H9 (cell line): ENCODE results near the gene MRPL18. TPM values are rescaled to one million over a fixed set of nuclear protein-coding genes. Genes with fewer than 3 reads are reported as not detected.

ENCODE experiments used
- DNase-seq: peaks from one replicate; pipeline ENCODE4 v3.0.0-alpha.2; 2017
- H2AFZ ChIP-seq: one replicate; pipeline ENCODE4 v1.6.1; 2013; ENCODE audit warnings: mild to moderate bottlenecking, low read length, control low read depth, moderate library complexity
- H2AK5ac ChIP-seq: 2 replicates; pipeline ENCODE4 v1.6.1; 2013; ENCODE audit warnings: low read length, control low read depth, mixed read lengths; ENCODE audit not compliant: insufficient read length
- H2BK120ac ChIP-seq: one replicate; pipeline ENCODE4 v1.6.1; 2013; ENCODE audit warnings: low read depth, mild to moderate bottlenecking, low read length, control low read depth, inconsistent platforms; ENCODE audit not compliant: poor library complexity, severe bottlenecking
- H2BK12ac ChIP-seq: 2 replicates; pipeline ENCODE4 v1.6.1; 2013; ENCODE audit warnings: low read length, control low read depth, mixed read lengths, low read depth; ENCODE audit not compliant: insufficient read length
- H2BK15ac ChIP-seq: 2 replicates; pipeline ENCODE4 v1.6.1; 2013; ENCODE audit warnings: low read depth, low read length, control low read depth
- H2BK20ac ChIP-seq: one replicate; pipeline ENCODE4 v1.6.1; 2013; ENCODE audit warnings: low read depth, mild to moderate bottlenecking, low read length, control low read depth, inconsistent platforms; ENCODE audit not compliant: poor library complexity, severe bottlenecking
- H2BK5ac ChIP-seq: 2 replicates; pipeline ENCODE4 v1.6.1; 2013; ENCODE audit warnings: low read length, control low read depth, mixed read lengths; ENCODE audit not compliant: insufficient read length
- H3K14ac ChIP-seq: 2 replicates; pipeline ENCODE4 v1.6.1; 2013; ENCODE audit warnings: low read length, control low read depth; ENCODE audit not compliant: insufficient read depth
- H3K18ac ChIP-seq: 2 replicates; pipeline ENCODE4 v1.6.1; 2013; ENCODE audit warnings: low read depth, mild to moderate bottlenecking, mixed read lengths, low read length, control low read depth; ENCODE audit not compliant: insufficient read length
- H3K23ac ChIP-seq: 2 replicates; pipeline ENCODE4 v1.6.1; 2013; ENCODE audit warnings: low read length, control low read depth, mixed read lengths, low read depth; ENCODE audit not compliant: insufficient read length
- H3K23me2 ChIP-seq: 2 replicates; pipeline ENCODE4 v1.6.1; 2013; ENCODE audit warnings: low read depth, mild to moderate bottlenecking, mixed read lengths, low read length, control low read depth; ENCODE audit not compliant: insufficient read length, poor library complexity, severe bottlenecking
- H3K27ac ChIP-seq: 2 replicates; pipeline ENCODE4 v1.5.1; 2013; ENCODE audit warnings: low read length, control low read depth, mixed read lengths, low read depth; ENCODE audit not compliant: insufficient read length
- H3K27me3 ChIP-seq: 2 replicates; pipeline ENCODE4 v1.6.1; 2013; ENCODE audit warnings: low read length, control low read depth, inconsistent platforms; ENCODE audit not compliant: insufficient read depth
- H3K4ac ChIP-seq: 2 replicates; pipeline ENCODE4 v1.6.1; 2013; ENCODE audit warnings: low read depth, mild to moderate bottlenecking, control low read depth, inconsistent platforms, low read length, moderate library complexity
- H3K4me1 ChIP-seq: 2 replicates; pipeline ENCODE4 v1.6.1; 2013; ENCODE audit warnings: low read length, control low read depth, inconsistent platforms; ENCODE audit not compliant: insufficient read depth
- H3K4me2 ChIP-seq: 2 replicates; pipeline ENCODE4 v1.6.1; 2013; ENCODE audit warnings: low read length, control low read depth, mixed read lengths; ENCODE audit not compliant: insufficient read length, insufficient read depth
- H3K56ac ChIP-seq: 2 replicates; pipeline ENCODE4 v1.6.1; 2013; ENCODE audit warnings: low read depth, mild to moderate bottlenecking, mixed read lengths, low read length, control low read depth; ENCODE audit not compliant: insufficient read length
- H3K79me1 ChIP-seq: 2 replicates; pipeline ENCODE4 v1.6.1; 2013; ENCODE audit warnings: low read depth, mild to moderate bottlenecking, moderate library complexity, low read length, control low read depth, inconsistent platforms; ENCODE audit not compliant: insufficient read depth, poor library complexity, severe bottlenecking
- H3K79me2 ChIP-seq: 2 replicates; pipeline ENCODE4 v1.6.1; 2013; ENCODE audit warnings: low read length, control low read depth, inconsistent platforms; ENCODE audit not compliant: insufficient read depth
- H3K9ac ChIP-seq: 2 replicates; pipeline ENCODE4 v1.6.1; 2013; ENCODE audit warnings: low read length, control low read depth, mixed read lengths; ENCODE audit not compliant: insufficient read length; ENCODE audit errors: extremely low read depth
- H3K9me3 ChIP-seq: one replicate; pipeline ENCODE4 v1.6.1; 2013; ENCODE audit warnings: low read depth, low read length, inconsistent platforms; ENCODE audit not compliant: control insufficient read depth
- H3T11ph ChIP-seq: one replicate; pipeline ENCODE4 v1.6.1; 2013; ENCODE audit warnings: mild to moderate bottlenecking, low read length, control low read depth, inconsistent platforms
- H4K20me1 ChIP-seq: one replicate; pipeline ENCODE4 v1.6.1; 2013; ENCODE audit not compliant: control insufficient read depth, insufficient read length, insufficient read depth
- H4K5ac ChIP-seq: 2 replicates; pipeline ENCODE4 v1.6.1; 2013; ENCODE audit warnings: low read depth, mild to moderate bottlenecking, mixed read lengths, low read length, control low read depth; ENCODE audit not compliant: insufficient read length
- H4K8ac ChIP-seq: replicated peaks from 2 replicates; pipeline ENCODE4 v1.6.1; 2013; ENCODE audit warnings: low read length, control low read depth, mixed read lengths, low read depth; ENCODE audit not compliant: insufficient read length
- H4K91ac ChIP-seq: 2 replicates; pipeline ENCODE4 v1.6.1; 2013; ENCODE audit warnings: low read depth, mild to moderate bottlenecking, moderate library complexity, mixed read lengths, low read length, control low read depth; ENCODE audit not compliant: insufficient read length
- H3K27ac Mint-ChIP-seq, 3 experiments: 2 replicates in 2 of 3; 3 replicates in 1 of 3; pipeline ENCODE4 v1.8.0; 2020 to 2021; ENCODE audit warnings: mixed read lengths in 3 of 3, mild to moderate bottlenecking in 1 of 3, moderate library complexity in 1 of 3
- H3K27me3 Mint-ChIP-seq: 2 replicates; pipeline ENCODE4 v1.8.0; 2021; ENCODE audit warnings: low read depth, mild to moderate bottlenecking, moderate library complexity, mixed read lengths
- H3K36me3 Mint-ChIP-seq, 3 experiments: 2 replicates in 2 of 3; 3 replicates in 1 of 3; pipeline ENCODE4 v1.8.0; 2020 to 2021; ENCODE audit warnings: low read depth in 3 of 3, mixed read lengths in 3 of 3; ENCODE audit not compliant: insufficient read depth in 1 of 3
- H3K4me1 Mint-ChIP-seq, 2 experiments: 2 replicates each; pipeline ENCODE4 v1.8.0; 2020; ENCODE audit warnings: mixed read lengths in 2 of 2
- H3K4me3 Mint-ChIP-seq, 2 experiments: 2 replicates in 1 of 2; 3 replicates in 1 of 2; pipeline ENCODE4 v1.8.0; 2020 to 2021; ENCODE audit warnings: mild to moderate bottlenecking in 2 of 2, mixed read lengths in 2 of 2, moderate library complexity in 1 of 2
- H3K9me3 Mint-ChIP-seq, 2 experiments: 2 replicates in 1 of 2; 3 replicates in 1 of 2; pipeline ENCODE4 v1.8.0; 2020; ENCODE audit warnings: mild to moderate bottlenecking in 2 of 2, mixed read lengths in 2 of 2, moderate library complexity in 1 of 2
- CTCF ChIP-seq: fragments of 200-600 bp; sonication (generic); conservative IDR thresholded peaks from 3 replicates; pipeline ENCODE4 v1.8.0; 2021; ENCODE audit warnings: antibody characterized with exemption, mild to moderate bottlenecking
- WGBS: extraction: QIAGEN DNeasy Blood & Tissue Kit; methylation state at CpG from one replicate; pipeline ENCODE4 v1.1.7; 2013; ENCODE audit warnings: missing lambda C conversion rate, low lambda C conversion rate, mixed read lengths; ENCODE audit not compliant: insufficient read length; ENCODE audit errors: extremely low coverage; 5-methylcytosine and 5-hydroxymethylcytosine counted together
- total RNA-seq: library from RNA; stranded (reverse); gene quantifications from 2 replicates; pipeline ENCODE4 v1.2.1, GENCODE V29; 2021

Gene MRPL18
- total RNA-seq, 1 experiment from 2014 or later = 88.8 TPM

- Histone ChIP-seq H3K23ac (no peak overlapping the region), H3K4me1 (no peaks in the 10 kb centered on the region; the same call in 1 of the 2 replicates), H3K27me3 (no peaks in the 10 kb centered on the region), H3K56ac (no peak overlapping the region), H2AFZ (no peak overlapping the region), H2BK15ac (no peak overlapping the region), H2BK5ac (no peak overlapping the region), H3K79me1 (no peaks in the 10 kb centered on the region), H3K23me2 (no peaks in the 10 kb centered on the region), H4K8ac (no peak overlapping the region), H2AK5ac (no peak overlapping the region), H4K20me1 (no peaks in the 10 kb centered on the region), H3K18ac (no peak overlapping the region), H3K9ac (no peak overlapping the region), H3K9me3 (no peaks in the 10 kb centered on the region), H2BK120ac (no peak overlapping the region), H3T11ph (no peak overlapping the region), H2BK20ac (no peak overlapping the region), H4K5ac (no peak overlapping the region), H3K27ac (no peak overlapping the region), H3K4me2 (no peak overlapping the region), H4K91ac (no peak overlapping the region), H2BK12ac (no peak overlapping the region), H3K4ac (no peak overlapping the region), H3K79me2 (no peaks in the 10 kb centered on the region), H3K14ac (no peak overlapping the region)
- Mint-ChIP-seq H3K4me1 (peaks cover 9 to 17% of the 10 kb centered on the region in 2 experiments), H3K27ac (no peak overlapping the region), H3K4me3 (no peak overlapping the region), H3K9me3 (no peaks in the 10 kb centered on the region), H3K27me3 (no peaks in the 10 kb centered on the region), H3K36me3 (peaks cover 0 to 2% (median 0%) of the 10 kb centered on the region in 3 experiments; a peak in 2 of 7 replicates)
- no peak for DNase-seq
- no peak for TF ChIP-seq CTCF
- no CpG with 5 or more reads among the region's 10 CpGs for WGBS
Observed at GRCh38 chr6:159804504-159804903, 14.2 kb downstream of the MRPL18 start.
